IMR-90 (cell line): Measurements from ENCODE around the gene TCF7L2. TPM values are rescaled to one million over a fixed set of nuclear protein-coding genes. Genes with fewer than 3 reads are reported as not detected.

Experiments
- ATAC-seq: fragments of 200-7000 bp; cut with Tn5 transposase; 2 replicates; pipeline ENCODE4 v1.9.1; 2020; ENCODE audit warnings: low read depth, mild to moderate bottlenecking, moderate library complexity
- BruUV-seq: library from RNA; stranded (reverse); fragments of 400-500 nt; replicated peaks from 2 replicates; lab custom pipeline; 2021; lab: Mats Ljungman, UMichigan
- CTCF ChIA-PET: fragments of 300-600 bp; formaldehyde crosslinking; extraction: SDS; loops from one replicate; lab custom pipeline; 2021; ENCODE audit warnings: antibody characterized with exemption; lab: Yijun Ruan, JAX
- POLR2A ChIA-PET: fragments of 300-600 bp; sonication (Branson Sonifier 250); formaldehyde crosslinking; loops from one replicate; lab custom pipeline; 2022; ENCODE audit warnings: antibody characterized with exemption; ENCODE audit not compliant: unreplicated experiment; lab: Charles Lee
- DNase-seq: peaks from one replicate; pipeline ENCODE4 v3.0.0; 2013
- H2AFZ ChIP-seq: replicated peaks from 2 replicates; pipeline ENCODE3; 2013; ENCODE audit warnings: low read length, mild to moderate bottlenecking; ENCODE audit not compliant: poor library complexity
- H2AK5ac ChIP-seq: 2 replicates; pipeline ENCODE4 v1.6.1; 2013; ENCODE audit warnings: low read depth, low read length, inconsistent platforms
- H2AK9ac ChIP-seq: replicated peaks from 2 replicates; pipeline ENCODE3; 2013; ENCODE audit warnings: mild to moderate bottlenecking, low read depth, low read length, moderate library complexity; ENCODE audit not compliant: poor library complexity
- H2BK120ac ChIP-seq: 2 replicates; pipeline ENCODE4 v1.6.1; 2013; ENCODE audit warnings: low read depth, low read length, inconsistent platforms
- H2BK15ac ChIP-seq: 3 replicates; pipeline ENCODE4 v1.6.1; 2013; ENCODE audit warnings: low read depth, low read length, inconsistent platforms
- H2BK20ac ChIP-seq: 2 replicates; pipeline ENCODE4 v1.6.1; 2013; ENCODE audit warnings: low read depth, mild to moderate bottlenecking, inconsistent platforms, low read length, moderate library complexity
- H2BK5ac ChIP-seq: 2 replicates; pipeline ENCODE4 v1.6.1; 2013; ENCODE audit warnings: mild to moderate bottlenecking, low read depth, low read length, inconsistent platforms; ENCODE audit not compliant: poor library complexity, severe bottlenecking
- H3K14ac ChIP-seq: replicated peaks from 2 replicates; pipeline ENCODE4 v1.6.1; 2013; ENCODE audit warnings: low read depth, low read length, inconsistent platforms
- H3K18ac ChIP-seq: 2 replicates; pipeline ENCODE4 v1.6.1; 2013; ENCODE audit warnings: low read depth, low read length, control low read depth
- H3K23ac ChIP-seq: 2 replicates; pipeline ENCODE4 v1.6.1; 2013; ENCODE audit warnings: low read depth, low read length, inconsistent platforms
- H3K27ac ChIP-seq: 2 replicates; pipeline ENCODE4 v1.5.1; 2013; ENCODE audit warnings: mild to moderate bottlenecking, control low read depth, low read length; ENCODE audit not compliant: insufficient read depth
- H3K27me3 ChIP-seq: 2 replicates; pipeline ENCODE4 v1.6.1; 2013; ENCODE audit warnings: low read length; ENCODE audit not compliant: control insufficient read depth, insufficient read depth
- H3K36me3 ChIP-seq: 2 replicates; pipeline ENCODE4 v1.6.1; 2013; ENCODE audit warnings: low read length, mixed read lengths; ENCODE audit not compliant: control insufficient read depth, insufficient read depth
- H3K4ac ChIP-seq: 2 replicates; pipeline ENCODE4 v1.6.1; 2013; ENCODE audit warnings: low read depth, low read length, inconsistent platforms
- H3K4me1 ChIP-seq: 2 replicates; pipeline ENCODE4 v1.6.1; 2013; ENCODE audit warnings: low read length, mixed read lengths; ENCODE audit not compliant: control insufficient read depth, insufficient read depth
- H3K4me2 ChIP-seq: 2 replicates; pipeline ENCODE4 v1.6.1; 2013; ENCODE audit warnings: low read depth, mild to moderate bottlenecking, control low read depth, low read length, moderate library complexity
- H3K4me3 ChIP-seq: 2 replicates; pipeline ENCODE4 v1.5.1; 2013; ENCODE audit warnings: low read depth, mild to moderate bottlenecking, control low read depth, low read length, moderate library complexity; ENCODE audit not compliant: insufficient read depth
- H3K56ac ChIP-seq: 2 replicates; pipeline ENCODE4 v1.6.1; 2013; ENCODE audit warnings: low read length, inconsistent platforms; ENCODE audit not compliant: insufficient read depth; ENCODE audit errors: extremely low read depth
- H3K79me1 ChIP-seq, 2 experiments: 2 replicates each; pipeline ENCODE4 v1.6.1; 2013; ENCODE audit warnings: low read length in 2 of 2, inconsistent platforms in 1 of 2, low read depth in 1 of 2
- H3K9ac ChIP-seq: 2 replicates; pipeline ENCODE4 v1.6.1; 2013; ENCODE audit warnings: low read depth, low read length, control low read depth
- H3K9me1 ChIP-seq: 2 replicates; pipeline ENCODE4 v1.6.1; 2013; ENCODE audit warnings: low read length, inconsistent platforms; ENCODE audit not compliant: insufficient read depth
- H3K9me3 ChIP-seq: 2 replicates; pipeline ENCODE4 v1.6.1; 2013; ENCODE audit warnings: low read length; ENCODE audit not compliant: control insufficient read depth, insufficient read depth
- H4K20me1 ChIP-seq: 2 replicates; pipeline ENCODE4 v1.6.1; 2013; ENCODE audit warnings: low read length, inconsistent platforms; ENCODE audit not compliant: insufficient read depth
- H4K5ac ChIP-seq: 2 replicates; pipeline ENCODE4 v1.6.1; 2013; ENCODE audit warnings: mild to moderate bottlenecking, low read depth, low read length, control low read depth
- H4K8ac ChIP-seq, 2 experiments: 2 replicates each; pipeline ENCODE4 v1.6.1; 2013; ENCODE audit warnings: low read depth in 2 of 2, low read length in 2 of 2, control low read depth in 1 of 2, inconsistent platforms in 1 of 2
- H4K91ac ChIP-seq: 2 replicates; pipeline ENCODE4 v1.6.1; 2013; ENCODE audit warnings: low read depth, low read length, inconsistent platforms; ENCODE audit not compliant: insufficient read depth
- BHLHE40 ChIP-seq: fragments of 150-350 bp; IDR thresholded peaks from 2 replicates; pipeline ENCODE4 v1.6.1; 2016; ENCODE audit warnings: mild to moderate bottlenecking, low read depth, low read length
- CEBPB ChIP-seq: IDR thresholded peaks from 2 replicates; pipeline ENCODE4 v1.6.1; 2012; ENCODE audit warnings: low read depth, low read length, improper control_type of control experiment
- FOS ChIP-seq: fragments of 150-350 bp; IDR thresholded peaks from 2 replicates; pipeline ENCODE4 v1.6.1; 2016; ENCODE audit warnings: low read depth, low read length
- MAZ ChIP-seq: IDR thresholded peaks from 2 replicates; pipeline ENCODE4 v1.6.1; 2012; ENCODE audit warnings: low read depth, mild to moderate bottlenecking, low read length, improper control_type of control experiment, moderate library complexity, borderline replicate concordance
- MXI1 ChIP-seq: IDR thresholded peaks from 2 replicates; pipeline ENCODE4 v1.6.1; 2012; ENCODE audit warnings: low read depth, mild to moderate bottlenecking, low read length, moderate library complexity, borderline replicate concordance
- POLR2A ChIP-seq: IDR thresholded peaks from 2 replicates; pipeline ENCODE4 v1.6.1; 2012; ENCODE audit warnings: mild to moderate bottlenecking, low read depth, low read length
- RCOR1 ChIP-seq: IDR thresholded peaks from 2 replicates; pipeline ENCODE4 v1.6.1; 2012; ENCODE audit warnings: mild to moderate bottlenecking, low read length, improper control_type of control experiment; ENCODE audit not compliant: insufficient replicate concordance
- WGBS, 2 experiments: methylation state at CpG; one replicate each; pipeline versions ENCODE4 v1.1.5 to v1.1.7; 2013; ENCODE audit warnings: missing lambda C conversion rate in 2 of 2; ENCODE audit not compliant: insufficient read length in 1 of 2; ENCODE audit errors: extremely low coverage in 2 of 2; 5-methylcytosine and 5-hydroxymethylcytosine counted together
- dilution Hi-C: fragments of 300-500 bp; cut with HindIII; formaldehyde crosslinking; loops from one replicate; pipeline ENCODE4 v1.14.3; 2018; ENCODE audit warnings: low sequenced_read_pairs; ENCODE audit not compliant: unreplicated experiment
- in situ Hi-C: fragments of 300-500 bp; cut with MboI; formaldehyde crosslinking; loops from 3 replicates; pipeline ENCODE4 v1.14.3; 2019; ENCODE audit warnings: low sequenced_read_pairs, inconsistent platforms, mixed read lengths
- intact Hi-C: fragments of 100-400 bp; cut with micrococcal nuclease; formaldehyde crosslinking; loops from 2 replicates; pipeline ENCODE4 v1.10.0; 2022
- polyA plus RNA-seq, 3 experiments: library from polyadenylated mRNA; depleted of rRNA; stranded (reverse); fragments of >200 nt; gene quantifications; 2 replicates each; pipeline ENCODE4 v1.2.3, GENCODE V29; 2012; ENCODE audit warnings: low replicate concordance in 1 of 3
- total RNA-seq: library from RNA; depleted of rRNA; stranded (reverse); fragments of >200 nt; gene quantifications from 2 replicates; pipeline ENCODE4 v1.2.3, GENCODE V29; 2012
- TF ChIP-seq, protein P1 (sequence below): fragments of 150-350 bp; IDR thresholded peaks from 2 replicates; pipeline ENCODE4 v1.6.1; 2016; ENCODE audit warnings: low read depth, mild to moderate bottlenecking, low read length, moderate library complexity, borderline replicate concordance

Gene TCF7L2
- total and polyA plus RNA-seq, 2 of the 4 experiments (the other 2 are of a cell fraction), result 1.3 to 12.2 TPM

- CTCF ChIA-PET, result no interaction called here
- H3K14ac ChIP-seq, result no peak overlapping the region
- H3K27ac ChIP-seq, result no peak overlapping the region
- no peaks in the 10 kb centered on the region for H3K36me3 ChIP-seq
- no peak for ATAC-seq
- POLR2A ChIA-PET, result no interaction called here
- H2BK15ac ChIP-seq, result no peak overlapping the region
- H4K20me1 ChIP-seq, result no peaks in the 10 kb centered on the region
- no peak overlapping the region for H2AK5ac ChIP-seq
- H3K79me1 ChIP-seq, result no peaks in the 10 kb centered on the region
- H3K9me1 ChIP-seq, result no peaks in the 10 kb centered on the region
- H2BK120ac ChIP-seq, result no peak overlapping the region
- H2BK5ac ChIP-seq, result no peak overlapping the region
- H3K9me3 ChIP-seq, result no peaks in the 10 kb centered on the region
- H2AK9ac ChIP-seq, result no peak overlapping the region
- 20% methylated on average over 1 of the region's 5 CpGs; no CpG with 5 or more reads in 1 of the 2 experiments for WGBS, 2 experiments
- no peaks in the 10 kb centered on the region for H3K4me1 ChIP-seq
- no peak for DNase-seq
- H3K4me3 ChIP-seq, result no peak overlapping the region
- H3K27me3 ChIP-seq, result no peaks in the 10 kb centered on the region; the same call in 1 of the 2 replicates
- BruUV-seq, result no TSS peak
- no peak overlapping the region for H4K8ac ChIP-seq
- no peak overlapping the region for H3K9ac ChIP-seq
- dilution Hi-C loops, result no loop called here
- no peak overlapping the region for H2BK20ac ChIP-seq
- H2AFZ ChIP-seq, result no peak overlapping the region
- H3K18ac ChIP-seq, result no peak overlapping the region
- H4K91ac ChIP-seq, result no peak overlapping the region
- no peak overlapping the region for H3K4ac ChIP-seq
- no peak overlapping the region for H3K56ac ChIP-seq
- H3K4me2 ChIP-seq, result no peak overlapping the region
- intact Hi-C loops, result no loop called here
- TF ChIP-seq, protein P1, sequence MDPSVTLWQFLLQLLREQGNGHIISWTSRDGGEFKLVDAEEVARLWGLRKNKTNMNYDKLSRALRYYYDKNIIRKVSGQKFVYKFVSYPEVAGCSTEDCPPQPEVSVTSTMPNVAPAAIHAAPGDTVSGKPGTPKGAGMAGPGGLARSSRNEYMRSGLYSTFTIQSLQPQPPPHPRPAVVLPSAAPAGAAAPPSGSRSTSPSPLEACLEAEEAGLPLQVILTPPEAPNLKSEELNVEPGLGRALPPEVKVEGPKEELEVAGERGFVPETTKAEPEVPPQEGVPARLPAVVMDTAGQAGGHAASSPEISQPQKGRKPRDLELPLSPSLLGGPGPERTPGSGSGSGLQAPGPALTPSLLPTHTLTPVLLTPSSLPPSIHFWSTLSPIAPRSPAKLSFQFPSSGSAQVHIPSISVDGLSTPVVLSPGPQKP, result no peak
- no peak for TF ChIP-seq MAZ
- TF ChIP-seq CEBPB, result no peak
- TF ChIP-seq POLR2A, result no peak
- no peak for TF ChIP-seq FOS
- no peak for TF ChIP-seq BHLHE40
- no peak for TF ChIP-seq RCOR1
- no peak for TF ChIP-seq MXI1
- in situ Hi-C loops, result no loop called here
- H4K5ac ChIP-seq, result no peak overlapping the region
- no peak overlapping the region for H3K23ac ChIP-seq
Observed at GRCh38 chr10:113176652-113177155, 226.7 kb downstream of the TCF7L2 start.
